ENCODE measurements around the gene NUSAP1. TPM values are rescaled to one million over a fixed set of nuclear protein-coding genes. Genes with fewer than 3 reads are reported as not detected.
A peak's percentile ranks its signal among the peaks of the same experiment; 100 is the strongest.
"Not testable (repeated sequence)": the region's sequence is repeated elsewhere in the genome, so short reads cannot be mapped to it uniquely, and the experiment has no call there.

Gene NUSAP1, protein sequence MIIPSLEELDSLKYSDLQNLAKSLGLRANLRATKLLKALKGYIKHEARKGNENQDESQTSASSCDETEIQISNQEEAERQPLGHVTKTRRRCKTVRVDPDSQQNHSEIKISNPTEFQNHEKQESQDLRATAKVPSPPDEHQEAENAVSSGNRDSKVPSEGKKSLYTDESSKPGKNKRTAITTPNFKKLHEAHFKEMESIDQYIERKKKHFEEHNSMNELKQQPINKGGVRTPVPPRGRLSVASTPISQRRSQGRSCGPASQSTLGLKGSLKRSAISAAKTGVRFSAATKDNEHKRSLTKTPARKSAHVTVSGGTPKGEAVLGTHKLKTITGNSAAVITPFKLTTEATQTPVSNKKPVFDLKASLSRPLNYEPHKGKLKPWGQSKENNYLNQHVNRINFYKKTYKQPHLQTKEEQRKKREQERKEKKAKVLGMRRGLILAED
- total RNA-seq = 10.9 and 14.1 TPM in 2 replicates

DNA sequence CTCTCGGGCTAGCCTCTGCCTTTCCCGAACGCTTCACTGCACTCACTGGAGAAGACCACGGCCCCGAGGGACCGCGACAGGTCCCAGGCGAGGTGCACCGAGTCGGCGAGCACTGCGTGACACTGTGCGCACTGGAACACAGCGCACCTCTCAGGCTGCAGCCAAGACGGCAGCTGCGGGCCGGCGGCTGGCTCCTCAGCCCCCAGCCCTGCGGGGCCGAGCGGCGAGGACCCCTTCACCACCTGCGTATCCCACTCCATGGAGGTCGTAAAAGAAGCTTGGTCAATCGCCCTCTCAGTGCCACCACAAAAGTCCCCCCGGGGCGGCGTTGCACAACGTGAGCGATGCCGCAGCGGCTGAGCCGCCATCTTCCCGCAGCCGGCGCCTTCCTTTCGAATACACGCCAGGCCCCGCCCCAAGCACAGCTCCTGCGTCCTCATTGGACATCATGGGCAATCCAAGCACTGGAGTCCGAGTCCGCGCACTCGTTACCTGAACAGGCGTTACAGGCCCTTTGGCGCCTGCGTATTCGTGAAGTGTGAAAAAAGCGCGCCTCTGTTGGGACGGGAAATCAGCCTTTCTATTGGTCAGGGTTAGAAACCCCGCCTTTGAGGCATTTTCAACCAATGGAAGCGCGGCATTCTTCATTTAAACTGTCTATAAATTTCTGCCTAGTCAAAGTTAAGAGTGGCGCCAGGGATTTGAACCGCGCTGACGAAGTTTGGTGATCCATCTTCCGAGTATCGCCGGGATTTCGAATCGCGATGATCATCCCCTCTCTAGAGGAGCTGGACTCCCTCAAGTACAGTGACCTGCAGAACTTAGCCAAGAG is at the start of gene NUSAP1, which contains the start of gene OIP5:
NUSAP1 (plus strand) TSS at position 688 of the 832 bp plus-strand sequence; CDS start at position 765, 77 bp downstream.
OIP5 (minus strand) TSS at position 398 of the 832 bp plus-strand sequence; CDS start at position 368, 30 bp downstream.
- no peaks in the 10 kb centered on the region for H3K9me3 ChIP-seq (ENCODE audit: low read depth, low read length)
- peak within 1 kb of the TSS; percentile 68 for H3K27ac ChIP-seq (ENCODE audit: low read depth, low read length)
- no peak for TF ChIP-seq CTCF (IDR thresholded peaks at IDR 0.05; ENCODE audit: extremely low read depth, low read depth, low read length)
- H3K79me2 ChIP-seq (ENCODE audit: insufficient read depth, low read length) = peaks cover 36% of the 10 kb centered on the region
- H3K27me3 ChIP-seq (ENCODE audit: insufficient read depth, low read length) = no peaks in the 10 kb centered on the region
- H3K4me1 ChIP-seq (ENCODE audit: insufficient read depth, low read length) = peaks cover 8% of the 10 kb centered on the region
- peak; percentile 99 for DNase-seq (ENCODE audit: insufficient read length, low spot score, missing footprints)
- H3K4me3 ChIP-seq (ENCODE audit: insufficient read depth, low read length) = peak within 1 kb of the TSS; percentile 94
- no peaks in the 10 kb centered on the region for H4K20me1 ChIP-seq (ENCODE audit: insufficient read depth, low read length)
- H3K4me2 ChIP-seq (ENCODE audit: insufficient read depth, low read length) = peak within 1 kb of the TSS; percentile 97
- H3K36me3 ChIP-seq (ENCODE audit: insufficient read depth, low read length) = no peaks in the 10 kb centered on the region
- peak within 1 kb of the TSS; percentile 95 for H2AFZ ChIP-seq (ENCODE audit: low read length)

DNA sequence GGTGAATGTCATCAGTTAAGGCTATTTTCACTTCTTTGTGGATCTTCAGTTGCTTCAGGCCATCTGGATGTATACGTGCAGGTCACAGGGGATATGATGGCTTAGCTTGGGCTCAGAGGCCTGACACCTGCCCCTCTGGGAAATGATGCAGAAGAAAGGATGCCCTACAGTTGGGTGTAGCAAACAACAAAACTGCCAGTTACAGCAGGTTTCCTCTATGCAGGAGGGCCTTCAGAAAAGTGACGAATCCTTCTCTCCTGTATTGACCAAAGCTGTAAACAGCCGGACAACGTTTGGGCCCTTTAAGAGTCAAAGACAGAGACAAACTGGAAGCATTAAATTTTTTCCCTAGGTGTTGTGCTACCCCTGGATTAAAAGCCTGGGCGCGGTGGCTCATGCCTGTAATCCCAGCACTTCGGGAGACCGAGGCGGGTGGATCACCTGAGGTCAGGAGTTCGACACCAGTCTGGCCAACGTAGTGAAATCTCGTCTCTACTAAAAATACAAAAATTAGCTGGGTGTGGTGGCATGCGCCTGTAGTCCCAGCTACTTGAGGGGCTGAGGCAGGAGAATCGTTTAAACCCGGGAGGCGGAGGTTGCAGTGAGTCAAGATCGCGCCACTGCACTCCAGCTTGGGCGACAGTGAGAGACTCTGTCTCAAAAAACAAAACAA is 49.6 kb upstream of the NUSAP1 start:
- H3K4me2 ChIP-seq (ENCODE audit: insufficient read depth, low read length) = peak overlapping the region; percentile 81
- not testable (repeated sequence) for H3K27me3 ChIP-seq (ENCODE audit: insufficient read depth, low read length); H3K9me3 ChIP-seq (ENCODE audit: low read depth, low read length); H4K20me1 ChIP-seq (ENCODE audit: insufficient read depth, low read length)
- H3K79me2 ChIP-seq (ENCODE audit: insufficient read depth, low read length) = peaks cover 29% of the 10 kb centered on the region
- peak overlapping the region; percentile 76 for H3K27ac ChIP-seq (ENCODE audit: low read depth, low read length)
- H3K36me3 ChIP-seq (ENCODE audit: insufficient read depth, low read length) = peaks cover 23% of the 10 kb centered on the region
- H3K4me3 ChIP-seq (ENCODE audit: insufficient read depth, low read length) = peak overlapping the region; percentile 92
- peak overlapping the region; percentile 77 for H2AFZ ChIP-seq (ENCODE audit: low read length)
- DNase-seq (ENCODE audit: insufficient read length, low spot score, missing footprints) = peak; percentile 13
- peaks cover 32% of the 10 kb centered on the region for H3K4me1 ChIP-seq (ENCODE audit: insufficient read depth, low read length)

GRCh38 chr15:41283653-41284426 is 48.8 kb upstream of the NUSAP1 start:
- Histone ChIP-seq H3K4me2 (ENCODE audit: insufficient read depth, low read length) (peak overlapping the region; percentile 95), H3K4me1 (ENCODE audit: insufficient read depth, low read length) (peaks cover 32% of the 10 kb centered on the region), H2AFZ (ENCODE audit: low read length) (peak overlapping the region; percentile 83), H4K20me1 (ENCODE audit: insufficient read depth, low read length) (no peaks in the 10 kb centered on the region), H3K27me3 (ENCODE audit: insufficient read depth, low read length) (no peaks in the 10 kb centered on the region), H3K36me3 (ENCODE audit: insufficient read depth, low read length) (peaks cover 30% of the 10 kb centered on the region), H3K4me3 (ENCODE audit: insufficient read depth, low read length) (peak overlapping the region; percentile 92), H3K9me3 (ENCODE audit: low read depth, low read length) (no peaks in the 10 kb centered on the region), H3K27ac (ENCODE audit: low read depth, low read length) (peak overlapping the region; percentile 77), H3K79me2 (ENCODE audit: insufficient read depth, low read length) (peaks cover 36% of the 10 kb centered on the region)
- no peak for TF ChIP-seq CTCF (IDR thresholded peaks at IDR 0.05; ENCODE audit: extremely low read depth, low read depth, low read length)
- DNase-seq (ENCODE audit: insufficient read length, low spot score, missing footprints) = peak; percentile 99

Measured in osteoblast (primary cell).